CD14-positive monocyte (primary cell): Measurements from ENCODE around the gene SMIM35. TPM values are rescaled to one million over a fixed set of nuclear protein-coding genes. Genes with fewer than 3 reads are reported as not detected.

ENCODE experiments used
- DNase-seq, 3 donors: peaks; one replicate each; pipeline ENCODE4 v3.0.0-alpha.2; 2011 to 2022
- H2AFZ ChIP-seq: 2 replicates; pipeline ENCODE4 v1.6.0; 2012; ENCODE audit warnings: mild to moderate bottlenecking, low read depth, low read length, inconsistent platforms; ENCODE audit not compliant: insufficient read depth, poor library complexity, severe bottlenecking
- H3K27ac ChIP-seq, 2 donors: 1 replicate in 1 of 2; 2 replicates in 1 of 2; pipeline ENCODE4 v1.5.1; 2012 to 2013; ENCODE audit warnings: low read length in 2 of 2, control low read depth in 1 of 2, inconsistent platforms in 1 of 2, low read depth in 1 of 2, mild to moderate bottlenecking in 1 of 2
- H3K27me3 ChIP-seq, 2 donors: one replicate each; pipeline versions ENCODE4 v1.6.0 to v1.6.1; 2011 to 2013; ENCODE audit warnings: low read length in 2 of 2; ENCODE audit not compliant: control insufficient read depth in 2 of 2, insufficient read depth in 2 of 2
- H3K36me3 ChIP-seq, 2 donors: replicated peaks in 1 of 2; 1 replicate in 1 of 2; 2 replicates in 1 of 2; pipeline versions ENCODE4 v1.5.1 to v1.6.1; 2012 to 2013; ENCODE audit warnings: low read length in 2 of 2, control low read depth in 1 of 2, inconsistent platforms in 1 of 2, mild to moderate bottlenecking in 1 of 2; ENCODE audit not compliant: insufficient read depth in 2 of 2, control insufficient read depth in 1 of 2
- H3K4me1 ChIP-seq, 2 donors: 1 replicate in 1 of 2; 2 replicates in 1 of 2; pipeline versions ENCODE4 v1.5.1 to v1.6.1; 2012 to 2013; ENCODE audit warnings: low read length in 2 of 2, control low read depth in 1 of 2, inconsistent platforms in 1 of 2, mild to moderate bottlenecking in 1 of 2, moderate library complexity in 1 of 2; ENCODE audit not compliant: insufficient read depth in 2 of 2, control insufficient read depth in 1 of 2
- H3K4me2 ChIP-seq: replicated peaks from 2 replicates; pipeline ENCODE3; 2012; ENCODE audit warnings: low read length, moderate library complexity, mild to moderate bottlenecking; ENCODE audit not compliant: poor library complexity, severe bottlenecking; ENCODE audit errors: extremely low read depth
- H3K4me3 ChIP-seq, 3 experiments: fragments of 200-600 bp in 1 of 3; sonication (generic) in 1 of 3; replicated peaks in 1 of 3; 1 replicate in 2 of 3; 2 replicates in 1 of 3; pipeline ENCODE4 v1.5.1; 2011 to 2013; ENCODE audit warnings: low read length in 3 of 3, mild to moderate bottlenecking in 3 of 3, control low read depth in 2 of 3, low read depth in 2 of 3, inconsistent platforms in 1 of 3, moderate library complexity in 1 of 3
- H3K79me2 ChIP-seq: 2 replicates; pipeline ENCODE4 v1.6.0; 2012; ENCODE audit warnings: mild to moderate bottlenecking, control low read depth, inconsistent platforms, low read length, moderate library complexity; ENCODE audit not compliant: insufficient read depth
- H3K9ac ChIP-seq: 2 replicates; pipeline ENCODE4 v1.6.0; 2017; ENCODE audit warnings: low read length, mild to moderate bottlenecking; ENCODE audit not compliant: insufficient read depth, poor library complexity, severe bottlenecking
- H3K9me3 ChIP-seq, 2 donors: replicated peaks in 1 of 2; 1 replicate in 1 of 2; 2 replicates in 1 of 2; pipeline versions ENCODE4 v1.5.1 to v1.6.1; 2012 to 2013; ENCODE audit warnings: low read length in 2 of 2, control low read depth in 1 of 2; ENCODE audit not compliant: control insufficient read depth in 1 of 2, insufficient read depth in 1 of 2
- H4K20me1 ChIP-seq: 2 replicates; pipeline ENCODE4 v1.6.0; 2012; ENCODE audit warnings: mild to moderate bottlenecking, low read length, control low read depth, moderate library complexity; ENCODE audit not compliant: insufficient read depth
- H3K27ac Mint-ChIP-seq, 7 donors: one replicate each; pipeline ENCODE4 v1.8.0; 2020; ENCODE audit warnings: mild to moderate bottlenecking in 7 of 7, mixed read lengths in 7 of 7, moderate library complexity in 6 of 7, inconsistent platforms in 2 of 7
- H3K27me3 Mint-ChIP-seq, 3 donors: one replicate each; pipeline ENCODE4 v1.8.0; 2021 to 2022; ENCODE audit warnings: low read depth in 3 of 3, mild to moderate bottlenecking in 3 of 3, mixed read lengths in 3 of 3, moderate library complexity in 3 of 3, inconsistent platforms in 1 of 3
- H3K36me3 Mint-ChIP-seq, 2 donors: one replicate each; pipeline ENCODE4 v1.8.0; 2020; ENCODE audit warnings: mixed read lengths in 2 of 2, inconsistent platforms in 1 of 2, mild to moderate bottlenecking in 1 of 2
- H3K4me1 Mint-ChIP-seq: one replicate; pipeline ENCODE4 v1.8.0; 2020; ENCODE audit warnings: mild to moderate bottlenecking, mixed read lengths
- H3K4me3 Mint-ChIP-seq, 2 donors: one replicate each; pipeline ENCODE4 v1.8.0; 2020; ENCODE audit warnings: mild to moderate bottlenecking in 2 of 2, mixed read lengths in 2 of 2, moderate library complexity in 1 of 2
- H3K9me3 Mint-ChIP-seq, 7 donors: one replicate each; pipeline ENCODE4 v1.8.0; 2020 to 2022; ENCODE audit warnings: mixed read lengths in 7 of 7, mild to moderate bottlenecking in 6 of 7, moderate library complexity in 6 of 7, inconsistent platforms in 2 of 7
- CTCF ChIP-seq: fragments of 200-600 bp; IDR thresholded peaks from one replicate; pipeline ENCODE4 v1.8.0; 2022; ENCODE audit warnings: antibody characterized with exemption, mild to moderate bottlenecking
- WGBS: methylation state at CpG from one replicate; pipeline ENCODE4 v1.1.5; 2013; ENCODE audit warnings: missing lambda C conversion rate; ENCODE audit not compliant: insufficient coverage; 5-methylcytosine and 5-hydroxymethylcytosine counted together
- intact Hi-C, 2 donors: fragments of 100-400 bp; cut with micrococcal nuclease; formaldehyde crosslinking; loops; one replicate each; pipeline versions ENCODE4 v1.15.0 to v1.15.1; 2023
- polyA plus RNA-seq, 3 donors: library from polyadenylated mRNA; depleted of rRNA in 1 of 3; unstranded in 2 of 3; stranded (reverse) in 1 of 3; fragments of 300-500 nt in 2 of 3; fragments of >200 nt in 1 of 3; fragmentation: Illumina TruSeq in 2 of 3; gene quantifications; 1 replicate in 2 of 3; 2 replicates in 1 of 3; pipeline ENCODE4 v1.2.3, GENCODE V29; 2012 to 2021

The SMIM35 gene
- polyA plus RNA-seq, 3 donors, result 0.05 to 0.29 (median 0.11) TPM

- TF ChIP-seq CTCF, result no peak
- H3K27ac Mint-ChIP-seq, result peak overlapping the region in 3 of 7 donors; percentile 43 to 61 (median 48)
- H3K9ac ChIP-seq, result no peak overlapping the region
These were observed 7.8 kb downstream of the SMIM35 start for GRCh38 chr11:118078911-118079411.

GRCh38 chr11:118076754-118077281 is 9.9 kb downstream of the SMIM35 start, which contains the start of gene TMPRSS4:
Gene TMPRSS4, plus strand, starts transcription at chr11:118077078. Its CDS starts 225 bp downstream, at chr11:118077303.
- H3K4me1 ChIP-seq, result peaks cover 29 to 34% of the 10 kb centered on the region in 2 donors
- no peak within 1 kb of the TSS for H3K9ac ChIP-seq
- no peak within 1 kb of the TSS for H2AFZ ChIP-seq
- no peak within 1 kb of the TSS for H3K4me3 Mint-ChIP-seq
- no peaks in the 10 kb centered on the region for H4K20me1 ChIP-seq
- peaks cover 1 to 4% (median 2%) of the 10 kb centered on the region in 3 donors for H3K27me3 Mint-ChIP-seq
- peak within 1 kb of the TSS in 2 of 7 donors; percentile 10 to 81 for H3K27ac Mint-ChIP-seq
- H3K4me2 ChIP-seq, result no peak within 1 kb of the TSS
- 98% methylated on average over 6 of the region's 7 CpGs for WGBS
- H3K79me2 ChIP-seq, result no peaks in the 10 kb centered on the region
- no peaks in the 10 kb centered on the region for H3K36me3 ChIP-seq
- no peaks in the 10 kb centered on the region for H3K9me3 ChIP-seq
- TF ChIP-seq CTCF, result no peak
- H3K36me3 Mint-ChIP-seq, result peaks cover 4 to 5% of the 10 kb centered on the region in 2 donors
- no peak for DNase-seq
- no peak within 1 kb of the TSS for H3K27ac ChIP-seq
- H3K9me3 Mint-ChIP-seq, result peaks cover 0 to 6% (median 0%) of the 10 kb centered on the region in 7 donors
- H3K27me3 ChIP-seq, result no peaks in the 10 kb centered on the region
- peaks cover 35% of the 10 kb centered on the region for H3K4me1 Mint-ChIP-seq
- H3K4me3 ChIP-seq, result no peak within 1 kb of the TSS
- intact Hi-C loops, result no loop called here

More at GRCh38 chr11:118078911-118079411, 7.8 kb downstream of the SMIM35 start:
- no peak overlapping the region for H3K4me3 Mint-ChIP-seq
- Histone ChIP-seq H3K4me2 (no peak overlapping the region), H3K36me3 (no peaks in the 10 kb centered on the region), H3K9me3 (no peaks in the 10 kb centered on the region), H3K4me3 (no peak overlapping the region), H3K27ac (no peak overlapping the region), H2AFZ (no peak overlapping the region), H4K20me1 (no peaks in the 10 kb centered on the region), H3K4me1 (peaks cover 46 to 53% of the 10 kb centered on the region in 2 donors), H3K79me2 (no peaks in the 10 kb centered on the region), H3K27me3 (no peaks in the 10 kb centered on the region)
- intact Hi-C loops, result no loop called here
- 92% methylated on average over 4 of the region's 5 CpGs for WGBS
- peaks cover 0 to 6% (median 5%) of the 10 kb centered on the region in 3 donors for H3K27me3 Mint-ChIP-seq
- H3K4me1 Mint-ChIP-seq, result peaks cover 51% of the 10 kb centered on the region
- H3K9me3 Mint-ChIP-seq, result peaks cover 0 to 8% (median 0%) of the 10 kb centered on the region in 7 donors
- DNase-seq, result no peak
- H3K36me3 Mint-ChIP-seq, result peaks cover 4 to 10% of the 10 kb centered on the region in 2 donors
